Neuron (in vitro differentiated cells): ENCODE data around the gene DNAJC1.

Source experiments
- H2AFZ ChIP-seq: one replicate; pipeline ENCODE4 v1.6.1; 2013; ENCODE audit warnings: low read depth, mild to moderate bottlenecking, inconsistent platforms, low read length, moderate library complexity
- H3K27me3 ChIP-seq: one replicate; pipeline ENCODE4 v1.6.1; 2013; ENCODE audit warnings: low read length; ENCODE audit not compliant: insufficient read depth
- H3K36me3 ChIP-seq: one replicate; pipeline ENCODE4 v1.6.1; 2013; ENCODE audit warnings: low read length; ENCODE audit not compliant: insufficient read depth
- H3K4me1 ChIP-seq: one replicate; pipeline ENCODE4 v1.6.1; 2013; ENCODE audit warnings: low read length; ENCODE audit not compliant: insufficient read depth
- H3K4me3 ChIP-seq: 2 replicates; pipeline ENCODE4 v1.5.1; 2013; ENCODE audit warnings: mild to moderate bottlenecking, low read length, moderate library complexity
- H3K9me3 ChIP-seq: one replicate; pipeline ENCODE4 v1.6.1; 2013; ENCODE audit warnings: low read length

The DNAJC1 gene

GRCh38 chr10:21935439-21936023, 68.0 kb downstream of the DNAJC1 start:
- Histone ChIP-seq H3K4me1 (no peaks in the 10 kb centered on the region), H3K9me3 (peaks cover 4% of the 10 kb centered on the region), H3K27me3 (no peaks in the 10 kb centered on the region), H3K36me3 (no peaks in the 10 kb centered on the region), H3K4me3 (no peak overlapping the region), H2AFZ (no peak overlapping the region)

- no peaks in the 10 kb centered on the region for H3K36me3 ChIP-seq
- peaks cover 2% of the 10 kb centered on the region for H3K4me1 ChIP-seq
- peaks cover 4% of the 10 kb centered on the region for H3K9me3 ChIP-seq
- no peaks in the 10 kb centered on the region for H3K27me3 ChIP-seq
- no peak overlapping the region for H2AFZ ChIP-seq
- no peak overlapping the region for H3K4me3 ChIP-seq
Observed at GRCh38 chr10:21934307-21934706, 69.2 kb downstream of the DNAJC1 start.

GRCh38 chr10:21929070-21929469, 74.5 kb downstream of the DNAJC1 start:
- Histone ChIP-seq H3K4me3 (peak overlapping the region; percentile 56), H3K4me1 (peaks cover 30% of the 10 kb centered on the region)

GRCh38 chr10:21927631-21928353, 75.7 kb downstream of the DNAJC1 start:
- Histone ChIP-seq H3K36me3 (no peaks in the 10 kb centered on the region), H3K4me1 (peaks cover 37% of the 10 kb centered on the region), H2AFZ (no peak overlapping the region), H3K4me3 (peak overlapping the region; percentile 56), H3K27me3 (no peaks in the 10 kb centered on the region), H3K9me3 (no peaks in the 10 kb centered on the region)

More at GRCh38 chr10:21929070-21929469, 74.5 kb downstream of the DNAJC1 start:
- Histone ChIP-seq H3K36me3 (no peaks in the 10 kb centered on the region), H3K9me3 (no peaks in the 10 kb centered on the region), H3K27me3 (no peaks in the 10 kb centered on the region), H2AFZ (no peak overlapping the region)

- Histone ChIP-seq H3K9me3 (no peaks in the 10 kb centered on the region), H3K27me3 (no peaks in the 10 kb centered on the region), H3K36me3 (no peaks in the 10 kb centered on the region), H3K4me3 (peak overlapping the region; percentile 56), H2AFZ (no peak overlapping the region), H3K4me1 (peaks cover 44% of the 10 kb centered on the region)
Observed at GRCh38 chr10:21926949-21927348, 76.6 kb downstream of the DNAJC1 start.

GRCh38 chr10:21926358-21926925, 77.1 kb downstream of the DNAJC1 start:
- Histone ChIP-seq H3K9me3 (no peaks in the 10 kb centered on the region), H3K4me1 (peaks cover 50% of the 10 kb centered on the region), H3K4me3 (peak overlapping the region; percentile 56), H2AFZ (no peak overlapping the region), H3K27me3 (no peaks in the 10 kb centered on the region), H3K36me3 (no peaks in the 10 kb centered on the region)

- Histone ChIP-seq H3K27me3 (no peaks in the 10 kb centered on the region), H3K36me3 (no peaks in the 10 kb centered on the region), H3K4me3 (no peak overlapping the region), H3K9me3 (no peaks in the 10 kb centered on the region), H2AFZ (no peak overlapping the region), H3K4me1 (peaks cover 55% of the 10 kb centered on the region)
Observed at GRCh38 chr10:21925851-21926250, 77.7 kb downstream of the DNAJC1 start.

- H3K4me3 ChIP-seq: no peak overlapping the region
Observed at GRCh38 chr10:21924511-21924910, 79.0 kb downstream of the DNAJC1 start.

GRCh38 chr10:21920633-21921032, 82.9 kb downstream of the DNAJC1 start:
- Histone ChIP-seq H3K27me3 (no peaks in the 10 kb centered on the region), H3K9me3 (no peaks in the 10 kb centered on the region), H3K4me1 (peaks cover 53% of the 10 kb centered on the region), H3K36me3 (no peaks in the 10 kb centered on the region), H2AFZ (no peak overlapping the region), H3K4me3 (no peak overlapping the region)

More at GRCh38 chr10:21924511-21924910, 79.0 kb downstream of the DNAJC1 start:
- no peak overlapping the region for H2AFZ ChIP-seq
- no peaks in the 10 kb centered on the region for H3K36me3 ChIP-seq
- H3K27me3 ChIP-seq: no peaks in the 10 kb centered on the region
- peaks cover 68% of the 10 kb centered on the region for H3K4me1 ChIP-seq
- no peaks in the 10 kb centered on the region for H3K9me3 ChIP-seq

GRCh38 chr10:21919906-21920305, 83.6 kb downstream of the DNAJC1 start:
- H3K9me3 ChIP-seq: no peaks in the 10 kb centered on the region
- H3K4me1 ChIP-seq: peaks cover 53% of the 10 kb centered on the region
- no peaks in the 10 kb centered on the region for H3K27me3 ChIP-seq
- H3K4me3 ChIP-seq: peak overlapping the region; percentile 30
- no peak overlapping the region for H2AFZ ChIP-seq
- H3K36me3 ChIP-seq: no peaks in the 10 kb centered on the region

- H2AFZ ChIP-seq: no peak overlapping the region
- no peaks in the 10 kb centered on the region for H3K9me3 ChIP-seq
- H3K4me1 ChIP-seq: peaks cover 57% of the 10 kb centered on the region
- H3K27me3 ChIP-seq: no peaks in the 10 kb centered on the region
- H3K4me3 ChIP-seq: peak overlapping the region; percentile 19
- H3K36me3 ChIP-seq: no peaks in the 10 kb centered on the region
Observed at GRCh38 chr10:21919117-21919516, 84.4 kb downstream of the DNAJC1 start.

- H3K27me3 ChIP-seq: no peaks in the 10 kb centered on the region
- H3K36me3 ChIP-seq: peaks cover 7% of the 10 kb centered on the region
- H3K4me3 ChIP-seq: no peak overlapping the region
- H3K9me3 ChIP-seq: no peaks in the 10 kb centered on the region
- peaks cover 29% of the 10 kb centered on the region for H3K4me1 ChIP-seq
- no peak overlapping the region for H2AFZ ChIP-seq
Observed at GRCh38 chr10:21912625-21913024, 90.9 kb downstream of the DNAJC1 start.

GRCh38 chr10:21910798-21911197, 92.7 kb downstream of the DNAJC1 start:
- Histone ChIP-seq H3K27me3 (no peaks in the 10 kb centered on the region), H3K4me1 (peaks cover 29% of the 10 kb centered on the region), H3K36me3 (peaks cover 12% of the 10 kb centered on the region), H3K4me3 (no peak overlapping the region), H2AFZ (no peak overlapping the region), H3K9me3 (no peaks in the 10 kb centered on the region)
